Effector memory CD4-positive, alpha-beta T cell (primary cell): Measurements from ENCODE around the gene RBM47.

Experiments
- DNase-seq, 3 donors: peaks; one replicate each; pipeline ENCODE4 v3.0.0-alpha.2; 2020
- H3K27ac ChIP-seq: 2 replicates; pipeline ENCODE4 v1.7.0; 2013; ENCODE audit warnings: mild to moderate bottlenecking, low read length, moderate library complexity; ENCODE audit not compliant: insufficient read depth, poor library complexity, severe bottlenecking
- H3K27me3 ChIP-seq: replicated peaks from 2 replicates; pipeline ENCODE4 v1.7.0; 2013; ENCODE audit warnings: mild to moderate bottlenecking, low read length; ENCODE audit not compliant: insufficient read depth, control insufficient read depth, poor library complexity, severe bottlenecking
- H3K36me3 ChIP-seq: 2 replicates; pipeline ENCODE4 v1.7.0; 2013; ENCODE audit warnings: mild to moderate bottlenecking, low read length, moderate library complexity; ENCODE audit not compliant: control insufficient read depth, insufficient read depth
- H3K4me1 ChIP-seq: 2 replicates; pipeline ENCODE4 v1.7.0; 2013; ENCODE audit warnings: low read length, mild to moderate bottlenecking; ENCODE audit not compliant: control insufficient read depth, insufficient read depth, poor library complexity, severe bottlenecking
- H3K4me3 ChIP-seq: 2 replicates; pipeline ENCODE4 v1.7.0; 2013; ENCODE audit warnings: low read length, low read depth, mild to moderate bottlenecking; ENCODE audit not compliant: insufficient read depth, poor library complexity, severe bottlenecking
- H3K9me3 ChIP-seq: 2 replicates; pipeline ENCODE4 v1.7.0; 2013; ENCODE audit warnings: mild to moderate bottlenecking, low read length, moderate library complexity; ENCODE audit not compliant: control insufficient read depth
- total RNA-seq, 3 donors: gene quantifications; one replicate each; lab custom pipeline; 2026; lab: John Stamatoyannopoulos, UW

The RBM47 gene
- 0 to 0.77 (median 0.17) reads per million in 3 donors for total RNA-seq

GRCh38 chr4:40629401-40630334 is at the start of gene RBM47:
TSS of gene RBM47 (minus strand) at chr4:40629864. CDS start at chr4:40438893, 190,971 bp downstream.
- Histone ChIP-seq H3K4me3 (peak within 1 kb of the TSS; percentile 41), H3K9me3 (no peaks in the 10 kb centered on the region), H3K27me3 (no peaks in the 10 kb centered on the region), H3K36me3 (no peaks in the 10 kb centered on the region), H3K4me1 (no peaks in the 10 kb centered on the region), H3K27ac (no peak within 1 kb of the TSS)
- DNase-seq = no peak

DNA sequence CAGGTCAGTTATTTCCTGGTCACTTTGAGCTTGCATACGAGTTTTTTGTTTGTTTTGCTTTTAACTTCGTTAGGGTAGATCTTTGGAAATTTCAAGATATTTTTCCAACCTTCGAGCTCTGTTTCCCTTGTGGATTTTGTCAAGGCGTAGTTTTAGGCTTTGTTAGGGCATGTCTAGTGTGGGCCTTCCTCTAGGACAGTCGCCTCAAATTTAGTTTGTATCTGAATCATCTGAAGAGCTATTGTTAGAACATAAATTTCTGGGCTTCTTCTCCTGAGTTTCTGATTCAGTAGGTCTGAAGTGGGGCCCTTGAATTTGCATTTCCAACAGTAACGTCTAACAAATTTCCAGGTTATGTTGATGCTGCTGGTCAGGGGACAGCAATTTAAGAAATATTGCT is 48.8 kb upstream of the RBM47 start:
- DNase-seq = no peak
- Histone ChIP-seq H3K4me1 (peaks cover under 1% of the 10 kb centered on the region), H3K27ac (no peak overlapping the region), H3K4me3 (no peak overlapping the region), H3K27me3 (no peaks in the 10 kb centered on the region), H3K36me3 (no peaks in the 10 kb centered on the region), H3K9me3 (no peaks in the 10 kb centered on the region)

- DNase-seq = no peak
- no peak overlapping the region for H3K4me3 ChIP-seq
Observed at GRCh38 chr4:40675166-40675565, 45.5 kb upstream of the RBM47 start.

DNA sequence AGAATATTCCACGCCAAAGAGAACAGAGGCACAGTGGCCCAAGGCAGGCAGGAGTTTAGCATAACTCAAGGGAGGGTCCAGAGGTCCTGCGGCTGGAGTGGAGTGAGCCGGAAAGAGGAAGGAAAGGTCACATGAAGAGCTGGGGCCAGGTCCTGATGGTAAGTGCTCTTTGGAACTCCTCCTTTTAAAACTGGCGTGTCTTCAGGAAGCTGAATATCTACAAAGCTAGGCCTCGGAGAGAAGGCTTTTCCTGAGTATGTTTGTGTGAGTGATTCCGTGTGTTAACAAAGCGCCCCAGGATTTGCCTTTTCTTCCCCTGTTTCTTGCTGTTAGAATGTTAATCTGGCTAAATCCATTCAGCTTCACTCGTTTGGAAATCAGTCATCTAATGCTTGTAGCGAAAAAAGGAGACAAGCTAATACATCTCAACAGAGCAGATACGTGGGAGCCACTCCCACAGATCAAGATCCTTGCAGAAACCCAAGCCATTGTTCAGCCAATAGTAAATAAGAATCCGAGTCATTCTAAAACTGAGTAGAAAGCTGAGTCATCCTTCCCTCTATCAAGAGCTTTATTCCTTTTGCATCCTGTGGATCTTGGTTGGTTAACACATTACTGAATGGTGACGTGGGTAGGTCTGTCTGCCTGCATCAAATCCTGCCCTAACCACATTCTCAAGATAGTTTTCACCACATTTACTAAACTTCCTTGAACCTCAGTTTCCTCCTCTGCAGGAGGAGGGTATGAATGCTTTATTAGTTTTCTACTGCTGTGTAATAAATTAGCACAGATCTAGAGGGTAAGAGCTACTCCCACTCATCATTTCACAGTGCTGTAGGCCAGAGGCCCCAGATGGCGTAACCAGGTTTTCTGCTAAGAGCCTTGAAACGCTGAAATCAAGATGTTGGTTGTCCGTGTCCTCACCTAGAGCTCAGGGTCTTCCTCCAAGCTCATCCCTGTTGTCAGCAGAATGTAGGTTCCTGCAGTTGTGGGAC is 43.2 kb upstream of the RBM47 start:
- H3K36me3 ChIP-seq = no peaks in the 10 kb centered on the region
- H3K4me1 ChIP-seq = peaks cover 13% of the 10 kb centered on the region
- H3K27ac ChIP-seq = peak overlapping the region; percentile 13
- peak in 1 of 3 donors; percentile 12 for DNase-seq
- no peaks in the 10 kb centered on the region for H3K9me3 ChIP-seq
- H3K27me3 ChIP-seq = no peaks in the 10 kb centered on the region
- no peak overlapping the region for H3K4me3 ChIP-seq

More at GRCh38 chr4:40675166-40675565, 45.5 kb upstream of the RBM47 start:
- H3K4me1 ChIP-seq = peaks cover 13% of the 10 kb centered on the region
- no peaks in the 10 kb centered on the region for H3K36me3 ChIP-seq
- no peaks in the 10 kb centered on the region for H3K27me3 ChIP-seq
- no peaks in the 10 kb centered on the region for H3K9me3 ChIP-seq
- H3K27ac ChIP-seq = no peak overlapping the region

DNA sequence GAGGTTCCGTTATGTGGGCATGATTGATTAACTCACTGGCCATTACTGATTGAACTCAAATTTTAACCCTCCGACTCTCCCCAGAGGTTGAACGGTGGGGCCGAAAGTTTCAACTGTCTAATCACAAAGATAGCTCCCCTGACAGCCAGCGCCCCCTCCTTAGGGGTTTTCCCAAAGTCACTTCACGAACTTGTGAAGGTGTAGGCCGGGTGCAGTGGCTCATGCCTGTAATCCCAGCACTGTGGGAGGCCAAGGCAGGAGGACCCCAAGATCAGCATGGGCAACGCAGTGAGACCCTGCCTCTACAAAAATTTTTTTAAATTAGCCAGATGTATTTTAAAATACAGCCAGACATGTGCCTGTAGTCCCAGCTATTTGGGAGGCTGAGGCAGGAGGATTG is 39.8 kb upstream of the RBM47 start:
- Histone ChIP-seq H3K27me3 (no peaks in the 10 kb centered on the region), H3K4me3 (no peak overlapping the region), H3K9me3 (no peaks in the 10 kb centered on the region), H3K4me1 (peaks cover 13% of the 10 kb centered on the region), H3K27ac (no peak overlapping the region), H3K36me3 (no peaks in the 10 kb centered on the region)
- DNase-seq = no peak

- Histone ChIP-seq H3K27me3 (no peaks in the 10 kb centered on the region), H3K36me3 (no peaks in the 10 kb centered on the region), H3K4me1 (no peaks in the 10 kb centered on the region), H3K27ac (no peak overlapping the region), H3K9me3 (no peaks in the 10 kb centered on the region), H3K4me3 (no peak overlapping the region)
- no peak for DNase-seq
Observed at GRCh38 chr4:40665842-40666241, 36.2 kb upstream of the RBM47 start.

GRCh38 chr4:40662962-40663604 is 33.4 kb upstream of the RBM47 start:
- Histone ChIP-seq H3K27me3 (no peaks in the 10 kb centered on the region), H3K4me3 (no peak overlapping the region), H3K27ac (no peak overlapping the region), H3K36me3 (no peaks in the 10 kb centered on the region), H3K9me3 (no peaks in the 10 kb centered on the region), H3K4me1 (no peaks in the 10 kb centered on the region)
- no peak for DNase-seq

DNA sequence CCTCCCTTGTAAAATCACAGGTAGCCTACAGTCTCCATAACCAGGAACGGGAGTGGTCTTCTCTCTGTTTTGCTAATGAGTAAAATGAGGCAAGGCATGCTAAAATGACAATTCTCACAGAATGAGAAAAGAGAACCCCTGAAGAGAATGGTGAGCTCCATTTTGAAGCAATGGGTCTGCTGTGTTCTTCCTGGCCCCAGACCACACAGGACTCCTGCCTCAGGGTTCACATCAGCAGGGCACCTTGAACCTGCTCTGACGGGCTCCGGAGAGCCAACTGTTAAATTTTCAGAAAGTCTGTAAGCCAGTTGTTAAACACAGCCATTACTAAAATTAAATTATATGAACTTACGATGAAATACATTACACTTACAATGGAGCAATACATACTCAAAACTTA is 32.1 kb upstream of the RBM47 start:
- H3K27ac ChIP-seq = no peak overlapping the region
- H3K4me1 ChIP-seq = no peaks in the 10 kb centered on the region
- H3K36me3 ChIP-seq = no peaks in the 10 kb centered on the region
- no peaks in the 10 kb centered on the region for H3K9me3 ChIP-seq
- no peak overlapping the region for H3K4me3 ChIP-seq
- H3K27me3 ChIP-seq = no peaks in the 10 kb centered on the region
- DNase-seq = no peak

- no peaks in the 10 kb centered on the region for H3K9me3 ChIP-seq
- no peaks in the 10 kb centered on the region for H3K36me3 ChIP-seq
- DNase-seq = no peak
- H3K4me1 ChIP-seq = no peaks in the 10 kb centered on the region
- H3K27ac ChIP-seq = no peak overlapping the region
- H3K4me3 ChIP-seq = no peak overlapping the region
- no peaks in the 10 kb centered on the region for H3K27me3 ChIP-seq
Observed at GRCh38 chr4:40656201-40656863, 26.7 kb upstream of the RBM47 start.
